ENCODE results near the gene KRT17.
A peak's percentile ranks its signal among the peaks of the same experiment; 100 is the strongest.
"Not testable (repeated sequence)": the region's sequence is repeated elsewhere in the genome, so short reads cannot be mapped to it uniquely, and the experiment has no call there.

The KRT17 gene

DNA sequence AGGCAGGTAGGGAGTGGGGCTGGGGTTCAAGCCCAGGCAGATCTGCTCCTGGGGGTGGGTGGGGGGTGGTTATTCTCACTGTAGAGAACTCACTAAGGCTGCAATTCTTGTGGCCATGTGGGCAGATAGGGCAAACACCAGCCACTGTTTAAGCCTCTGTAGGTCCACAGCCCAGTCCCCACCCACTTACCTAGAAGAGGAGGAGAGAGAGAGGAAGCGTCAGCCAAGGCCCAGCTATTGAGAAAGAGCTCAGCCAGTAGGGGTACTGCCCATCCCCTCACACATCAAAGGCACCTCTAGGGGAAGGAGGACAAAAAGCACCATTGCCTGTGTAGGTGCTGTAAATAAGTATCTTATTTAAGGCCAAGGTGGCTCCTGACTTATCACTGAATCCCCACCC lies 24.7 kb downstream of the KRT17 start:
- no peak for DNase-seq (ENCODE audit: low read depth in 1 of 2, low spot score in 1 of 2)

DNA sequence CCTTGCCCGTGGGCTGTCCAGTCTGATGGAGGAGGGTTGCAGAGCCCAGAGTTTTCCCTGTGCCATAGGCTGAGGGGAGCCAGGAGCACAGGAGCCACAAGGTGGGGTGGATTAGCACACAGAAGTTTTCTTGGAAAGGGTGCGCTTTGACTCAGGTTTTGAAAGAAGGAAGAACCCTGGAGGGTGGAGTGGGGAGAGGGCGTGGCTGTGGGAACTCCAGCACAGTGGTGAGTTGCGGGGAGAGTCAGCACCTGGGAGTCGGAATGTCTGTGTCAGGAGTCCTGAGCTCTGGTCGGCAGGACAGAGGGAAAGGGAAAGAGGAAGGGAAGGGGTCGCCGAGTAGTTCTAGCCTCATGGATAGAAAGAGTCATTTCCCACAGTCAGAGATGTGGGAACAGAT lies 28.8 kb downstream of the KRT17 start:
- DNase-seq (ENCODE audit: low read depth in 1 of 2, low spot score in 1 of 2), result no peak

- no peak for DNase-seq (ENCODE audit: low read depth in 1 of 2, low spot score in 1 of 2)
Observed at GRCh38 chr17:41594363-41594915, 29.9 kb downstream of the KRT17 start.

- DNase-seq (ENCODE audit: low read depth in 1 of 2, low spot score in 1 of 2), result no peak
Observed at GRCh38 chr17:41593306-41593981, 30.9 kb downstream of the KRT17 start.

- DNase-seq (ENCODE audit: low read depth in 1 of 2, low spot score in 1 of 2), result no peak
Observed at GRCh38 chr17:41592601-41593305, 31.6 kb downstream of the KRT17 start.

- DNase-seq (ENCODE audit: low read depth in 1 of 2, low spot score in 1 of 2), result no peak
Observed at GRCh38 chr17:41589301-41589700, 35.1 kb downstream of the KRT17 start.

- DNase-seq (ENCODE audit: low read depth in 1 of 2, low spot score in 1 of 2), result no peak
Observed at GRCh38 chr17:41588126-41588810, 36.1 kb downstream of the KRT17 start.

DNA sequence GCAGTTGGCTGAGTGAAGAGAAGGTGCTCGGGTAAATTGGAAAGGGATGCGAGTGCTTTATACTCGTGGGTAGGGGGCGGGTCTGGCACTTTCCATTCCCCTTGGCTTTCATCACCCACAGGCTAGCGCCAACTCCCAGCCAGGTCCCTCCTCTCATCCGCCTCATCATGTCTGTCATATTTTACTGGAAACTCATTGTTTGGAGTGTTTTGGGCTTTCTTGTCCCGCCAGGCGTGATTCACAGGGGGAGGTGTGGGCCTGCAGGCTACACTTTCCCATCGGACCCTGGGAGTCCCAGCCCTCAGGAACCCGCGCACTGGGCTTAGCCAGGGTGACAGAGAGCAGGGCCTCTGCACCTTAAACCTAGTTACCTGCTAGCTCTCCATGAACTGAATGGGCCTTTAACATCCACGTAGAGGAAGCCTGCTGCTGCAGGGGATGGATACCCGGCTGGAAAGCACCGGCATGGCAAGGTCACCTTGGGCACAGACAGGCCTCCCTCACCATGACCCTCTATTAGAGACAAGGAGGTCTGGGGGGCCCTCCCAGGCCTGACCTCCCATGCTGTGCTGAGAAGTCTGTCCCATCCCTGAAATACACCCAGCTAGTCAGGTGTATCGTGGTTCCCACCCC lies 37.4 kb downstream of the KRT17 start, which contains the start of gene KRT14:
TSS of gene KRT14 (minus strand) at position 33 of the 633 bp plus-strand sequence. CDS start 61 bp downstream, outside the sequence.
- DNase-seq (ENCODE audit: low read depth in 1 of 2, low spot score in 1 of 2), result no peak

DNA sequence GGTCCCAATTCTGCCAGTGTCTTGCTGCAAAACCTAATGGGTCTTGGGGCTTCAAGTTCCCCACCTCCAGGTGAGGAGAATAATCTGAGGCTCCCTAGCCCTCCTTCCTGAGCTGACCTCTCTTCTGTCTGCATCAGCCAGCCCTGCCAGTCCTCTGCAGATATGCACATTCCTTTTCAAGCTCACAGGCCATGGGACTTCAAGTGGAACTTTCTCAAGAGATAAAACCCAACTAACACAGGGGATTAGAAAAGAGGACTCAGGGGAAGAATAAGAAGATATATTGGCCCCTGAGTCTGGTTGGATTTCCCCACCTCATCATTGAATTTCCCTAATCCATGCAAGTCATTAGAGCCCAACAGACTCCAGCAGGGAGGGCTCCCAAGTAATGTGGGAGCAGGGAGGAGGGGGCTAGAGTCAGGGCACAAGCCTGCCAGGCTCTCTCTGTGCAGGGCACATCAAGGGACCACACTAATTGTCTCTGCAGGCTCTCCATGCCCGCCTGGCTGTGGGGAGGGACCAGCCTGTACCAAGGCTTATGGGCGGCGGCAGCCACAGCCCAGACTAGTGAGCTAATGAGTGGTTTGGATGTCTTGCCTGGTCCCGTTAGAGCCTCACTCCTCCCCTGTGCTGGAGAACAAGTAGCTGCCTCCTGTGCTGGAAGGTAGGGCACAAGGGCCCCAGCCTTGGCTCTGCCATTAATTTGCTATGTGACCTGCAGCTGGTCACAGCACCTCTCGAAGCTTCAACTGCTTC lies 38.9 kb downstream of the KRT17 start:
- no peak for DNase-seq (ENCODE audit: low read depth in 1 of 2, low spot score in 1 of 2)

- DNase-seq (ENCODE audit: low read depth in 1 of 2, low spot score in 1 of 2), result not testable (repeated sequence)
Observed at GRCh38 chr17:41584331-41584927, 39.9 kb downstream of the KRT17 start.

GRCh38 chr17:41583137-41584127 lies 40.9 kb downstream of the KRT17 start:
- no peak for DNase-seq (ENCODE audit: low read depth in 1 of 2, low spot score in 1 of 2)

DNA sequence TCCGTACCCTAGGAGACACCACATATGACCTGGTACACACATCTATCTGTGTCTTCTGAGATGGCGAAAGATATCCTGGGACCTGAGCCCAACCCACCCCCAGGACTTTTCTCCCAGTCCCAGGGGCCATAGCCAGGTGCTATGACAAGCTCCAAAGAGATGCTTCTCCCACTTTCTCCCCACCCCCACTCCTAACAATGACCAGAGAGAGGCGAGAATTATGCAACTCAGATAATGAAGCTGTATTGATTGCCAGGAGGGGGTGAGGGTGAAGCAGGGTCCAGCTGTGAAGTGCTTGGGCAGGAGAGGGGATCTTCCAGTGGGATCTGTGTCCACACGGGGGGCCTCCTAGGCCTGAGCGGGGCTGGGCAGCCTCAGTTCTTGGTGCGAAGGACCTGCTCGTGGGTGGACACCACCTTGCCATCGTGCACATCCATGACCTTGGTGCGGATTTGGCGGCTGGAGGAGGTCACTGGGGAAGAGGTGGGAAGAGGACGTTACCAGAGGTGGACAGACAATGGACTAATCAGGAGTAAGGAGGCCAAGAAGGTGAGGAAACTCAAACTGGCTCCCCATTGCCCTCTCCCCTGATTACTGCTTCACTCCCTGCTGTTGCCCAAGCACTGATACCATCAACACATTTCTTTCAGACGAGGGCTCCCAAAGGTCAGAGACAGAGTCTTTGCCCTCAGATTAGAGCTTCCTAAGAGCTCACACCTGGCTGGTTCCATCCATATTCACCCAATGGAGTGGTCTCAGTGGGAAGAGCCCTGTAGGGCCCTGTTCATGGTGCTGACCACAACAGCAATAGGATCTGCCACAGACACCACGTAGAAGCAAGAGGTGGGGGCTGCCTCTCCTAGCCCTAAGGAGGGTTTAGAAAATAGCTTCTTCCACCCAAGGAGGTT lies 42.1 kb downstream of the KRT17 start:
- not testable (repeated sequence) for DNase-seq (ENCODE audit: low read depth in 1 of 2, low spot score in 1 of 2)

DNA sequence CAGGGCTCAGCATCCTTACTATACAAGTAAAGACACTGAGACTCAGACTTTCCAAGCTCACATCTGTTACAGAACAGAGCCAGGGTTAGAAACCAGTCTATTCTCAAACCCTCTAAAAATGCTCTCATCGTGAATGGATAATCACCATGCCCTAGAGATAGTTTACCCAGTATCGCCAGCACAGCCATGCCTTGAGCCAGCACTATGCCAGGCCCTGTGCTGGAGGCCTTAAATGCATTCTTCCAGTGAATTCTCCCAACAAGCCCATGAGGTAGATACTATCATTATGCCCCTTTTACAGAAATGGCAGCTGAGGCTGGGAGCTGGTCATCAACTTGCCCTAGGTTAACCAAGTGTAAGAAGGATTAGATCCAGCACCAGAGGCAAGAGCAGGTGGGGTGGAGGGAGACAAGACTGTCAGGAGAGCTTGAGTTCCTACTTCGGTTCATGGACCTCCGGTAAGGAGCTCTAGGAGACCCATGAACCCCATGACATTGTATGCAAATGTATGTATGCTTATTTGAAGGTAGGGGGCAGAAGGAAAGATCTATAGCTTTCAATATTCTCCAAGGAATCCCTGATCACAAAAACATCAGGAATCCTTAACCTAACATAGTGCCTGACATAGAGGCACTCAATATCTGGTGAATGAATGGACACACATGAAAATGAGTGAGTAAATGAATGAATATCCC lies 42.9 kb downstream of the KRT17 start:
- no peak for DNase-seq (ENCODE audit: low read depth in 1 of 2, low spot score in 1 of 2)

DNA sequence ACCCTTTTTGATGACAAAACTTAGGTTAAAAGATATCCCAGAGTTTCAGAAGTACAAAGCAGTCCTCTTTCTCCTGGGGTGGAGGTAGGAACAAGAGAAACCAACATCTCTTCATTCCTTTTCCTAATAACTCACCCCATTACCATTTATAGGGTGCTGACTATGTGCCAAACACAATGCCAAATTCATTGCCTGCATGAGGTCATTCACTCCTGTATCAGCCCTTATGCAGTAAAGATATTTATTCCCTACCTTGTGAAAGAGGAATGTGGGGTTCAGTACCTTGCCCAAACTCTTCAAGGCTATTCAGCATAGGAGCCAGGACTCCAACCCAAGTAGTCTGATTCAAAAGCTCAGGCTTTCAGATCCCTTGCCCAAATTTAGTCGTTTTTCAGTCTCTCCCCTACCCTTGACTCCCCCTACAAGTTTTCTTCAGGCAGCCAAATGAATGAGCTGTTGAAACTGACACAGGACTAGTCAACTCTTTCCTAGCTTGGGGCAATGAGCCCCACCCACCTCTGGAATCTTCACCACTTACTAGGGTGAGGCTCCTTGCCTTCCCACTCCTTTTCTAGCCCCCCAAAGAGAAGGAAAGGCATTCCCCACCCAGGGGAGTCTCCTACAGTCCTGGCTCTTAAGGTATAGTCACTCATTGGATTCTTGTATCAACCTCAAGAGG lies 43.5 kb downstream of the KRT17 start:
- DNase-seq (ENCODE audit: low read depth in 1 of 2, low spot score in 1 of 2), result no peak

DNA sequence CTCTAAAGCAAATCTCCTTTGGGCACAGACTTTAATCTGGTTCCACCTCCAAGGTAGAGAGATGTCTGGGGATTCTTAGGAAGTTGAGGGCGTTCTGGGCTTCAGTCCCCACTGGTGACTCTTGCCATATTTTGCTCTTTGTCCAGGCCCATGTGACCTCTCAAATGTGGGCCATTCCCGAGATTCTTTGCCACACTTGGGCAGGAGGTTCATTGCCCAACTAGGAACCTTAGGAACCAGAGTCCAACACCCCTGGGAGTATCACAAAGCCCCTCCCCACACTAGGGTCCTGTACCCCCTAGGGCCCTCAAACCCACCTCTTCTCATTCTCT lies 44.2 kb downstream of the KRT17 start:
- DNase-seq (ENCODE audit: low read depth in 1 of 2, low spot score in 1 of 2), result no peak

GRCh38 chr17:41579484-41580243 lies 44.7 kb downstream of the KRT17 start:
- DNase-seq (ENCODE audit: low read depth in 1 of 2, low spot score in 1 of 2), result peak; percentile 13 to 47

All from stimulated activated CD4-positive, alpha-beta T cell treated with anti-CD3 and anti-CD28 coated beads, Interleukin-15, amount 100 ng/mL, for 1 hour (primary cell).